Breast epithelium (tissue), 4 donors: ENCODE data around the gene PARP15. TPM values are rescaled to one million over a fixed set of nuclear protein-coding genes. Genes with fewer than 3 reads are reported as not detected.

Source experiments
- DNase-seq, 2 donors: peaks; one replicate each; pipeline ENCODE4 v3.0.0-alpha.2; 2019; ENCODE audit warnings: low spot score in 2 of 2
- H3K27ac ChIP-seq, 2 donors: fragments of 200-600 bp; sonication (generic) in 1 of 2; one replicate each; pipeline ENCODE4 v1.5.1; 2016 to 2019; ENCODE audit warnings: mild to moderate bottlenecking in 1 of 2
- H3K27me3 ChIP-seq, 2 donors: fragments of 200-600 bp; sonication (generic) in 1 of 2; one replicate each; pipeline versions ENCODE4 v1.5.1 to v1.6.0; 2017 to 2019; ENCODE audit warnings: control low read depth in 1 of 2, mild to moderate bottlenecking in 1 of 2
- H3K36me3 ChIP-seq: fragments of 200-600 bp; one replicate; pipeline ENCODE4 v1.5.1; 2019
- H3K4me1 ChIP-seq, 2 donors: fragments of 200-600 bp; sonication (generic); one replicate each; pipeline ENCODE4 v1.5.1; 2016 to 2019; ENCODE audit warnings: control low read depth in 1 of 2
- H3K4me3 ChIP-seq, 3 donors: fragments of 200-600 bp; sonication (generic); 1 replicate in 2 of 3; 2 replicates in 1 of 3; pipeline ENCODE4 v1.5.1; 2016 to 2019; ENCODE audit warnings: mild to moderate bottlenecking in 3 of 3, moderate library complexity in 2 of 3
- H3K9me3 ChIP-seq, 2 donors: fragments of 200-600 bp; sonication (generic) in 1 of 2; one replicate each; pipeline ENCODE4 v1.5.1; 2016 to 2019; ENCODE audit warnings: control low read depth in 1 of 2
- POLR2A ChIP-seq: fragments of 450-650 bp; IDR thresholded peaks from one replicate; pipeline ENCODE4 v1.6.1; 2016; ENCODE audit warnings: antibody characterized with exemption, mild to moderate bottlenecking, moderate library complexity
- POLR2AphosphoS5 ChIP-seq, 3 donors: sonication (generic); formaldehyde crosslinking; IDR thresholded peaks; one replicate each; pipeline ENCODE4 v1.6.1; 2017; ENCODE audit warnings: antibody characterized with exemption in 3 of 3
- intact Hi-C: fragments of 100-400 bp; cut with DNase I; formaldehyde crosslinking; loops from one replicate; pipeline ENCODE4 v1.15.1; 2023; ENCODE audit warnings: low total_unique reads
- total RNA-seq, 3 donors: library from RNA; depleted of rRNA; stranded (reverse); fragments of >200 nt; gene quantifications; one replicate each; pipeline ENCODE4 v1.1.0, GENCODE V29; 2016
- TF ChIP-seq, protein P1 (sequence below), 3 donors: fragments of 450-650 bp; IDR thresholded peaks; one replicate each; pipeline ENCODE4 v1.5.1; 2016 to 2017; ENCODE audit warnings: antibody characterized with exemption in 3 of 3, mild to moderate bottlenecking in 3 of 3, moderate library complexity in 3 of 3

The PARP15 gene
- 1 to 10 TPM; 2.9 to 5.6 (median 5.4) TPM for total RNA-seq

DNA sequence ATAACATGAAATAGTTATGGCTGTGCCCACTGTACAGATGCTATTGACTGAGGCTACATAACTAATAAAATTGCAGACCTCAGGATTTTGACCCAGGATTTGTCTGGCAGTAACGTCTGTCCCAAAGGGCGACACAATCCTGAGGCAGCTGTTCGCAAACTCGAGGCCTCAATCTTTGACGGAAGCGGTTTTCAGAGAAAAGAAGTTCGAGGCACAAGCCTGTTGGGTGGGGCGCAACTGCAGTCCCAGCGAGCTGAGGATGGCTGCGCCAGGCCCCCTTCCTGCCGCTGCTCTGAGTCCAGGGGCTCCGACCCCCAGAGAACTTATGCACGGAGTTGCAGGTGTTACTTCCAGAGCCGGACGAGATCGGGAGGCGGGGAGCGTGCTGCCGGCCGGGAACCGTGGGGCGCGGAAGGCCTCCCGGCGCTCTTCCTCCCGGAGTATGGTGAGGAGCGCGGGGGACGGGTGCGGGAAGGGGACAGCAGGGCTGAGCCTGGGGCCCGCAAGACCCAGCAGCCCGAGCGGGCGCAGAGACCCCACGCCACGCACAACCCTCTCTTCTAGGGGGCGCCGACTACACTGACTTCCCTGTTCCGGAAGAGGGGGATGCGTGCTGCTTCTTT is at the start of gene PARP15:
TSS of gene PARP15 (plus strand) at position 242 of the 623 bp plus-strand sequence. CDS start at position 260, 18 bp downstream.
- Histone ChIP-seq H3K27ac (no peak within 1 kb of the TSS), H3K4me1 (no peaks in the 10 kb centered on the region), H3K36me3 (no peaks in the 10 kb centered on the region), H3K9me3 (peaks cover 11 to 12% of the 10 kb centered on the region in 2 donors), H3K4me3 (peak within 1 kb of the TSS; percentile 46 to 72 (median 51)), H3K27me3 (no peaks in the 10 kb centered on the region)
- DNase-seq: no peak
- TF ChIP-seq POLR2AphosphoS5 (IDR thresholded peaks at IDR 0.05): no peak
- TF ChIP-seq, protein P1, sequence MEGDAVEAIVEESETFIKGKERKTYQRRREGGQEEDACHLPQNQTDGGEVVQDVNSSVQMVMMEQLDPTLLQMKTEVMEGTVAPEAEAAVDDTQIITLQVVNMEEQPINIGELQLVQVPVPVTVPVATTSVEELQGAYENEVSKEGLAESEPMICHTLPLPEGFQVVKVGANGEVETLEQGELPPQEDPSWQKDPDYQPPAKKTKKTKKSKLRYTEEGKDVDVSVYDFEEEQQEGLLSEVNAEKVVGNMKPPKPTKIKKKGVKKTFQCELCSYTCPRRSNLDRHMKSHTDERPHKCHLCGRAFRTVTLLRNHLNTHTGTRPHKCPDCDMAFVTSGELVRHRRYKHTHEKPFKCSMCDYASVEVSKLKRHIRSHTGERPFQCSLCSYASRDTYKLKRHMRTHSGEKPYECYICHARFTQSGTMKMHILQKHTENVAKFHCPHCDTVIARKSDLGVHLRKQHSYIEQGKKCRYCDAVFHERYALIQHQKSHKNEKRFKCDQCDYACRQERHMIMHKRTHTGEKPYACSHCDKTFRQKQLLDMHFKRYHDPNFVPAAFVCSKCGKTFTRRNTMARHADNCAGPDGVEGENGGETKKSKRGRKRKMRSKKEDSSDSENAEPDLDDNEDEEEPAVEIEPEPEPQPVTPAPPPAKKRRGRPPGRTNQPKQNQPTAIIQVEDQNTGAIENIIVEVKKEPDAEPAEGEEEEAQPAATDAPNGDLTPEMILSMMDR (IDR thresholded peaks at IDR 0.05): no peak
- no peak for TF ChIP-seq POLR2A
- intact Hi-C loops: no loop called here

DNA sequence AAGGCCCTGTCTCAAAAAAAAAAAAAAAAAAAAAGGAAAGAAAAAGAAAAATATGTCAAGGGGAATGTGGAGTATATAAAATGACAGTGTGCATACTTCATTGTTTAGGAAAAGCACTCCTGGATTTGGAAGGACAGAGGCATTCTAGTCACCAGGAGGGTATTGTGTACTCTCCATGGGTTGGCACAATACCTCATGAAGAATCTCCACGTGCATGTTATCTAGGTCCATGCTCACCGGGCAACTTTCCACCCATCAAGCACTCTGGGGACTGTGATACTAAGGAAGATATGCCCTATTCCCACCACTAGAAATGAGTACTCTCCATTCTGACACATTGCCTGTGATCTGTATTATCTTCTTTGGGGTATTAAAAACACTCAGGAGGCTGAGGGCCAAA is 47.3 kb upstream of the PARP15 start:
- Histone ChIP-seq H3K4me1 (peaks cover 0 to 4% of the 10 kb centered on the region in 2 donors), H3K36me3 (peaks cover 3% of the 10 kb centered on the region)
- intact Hi-C loops: loop anchor here (10.0 kb wide), 1 partner anchor 865 kb away; the partner anchor contains the start of gene HCLS1

DNA sequence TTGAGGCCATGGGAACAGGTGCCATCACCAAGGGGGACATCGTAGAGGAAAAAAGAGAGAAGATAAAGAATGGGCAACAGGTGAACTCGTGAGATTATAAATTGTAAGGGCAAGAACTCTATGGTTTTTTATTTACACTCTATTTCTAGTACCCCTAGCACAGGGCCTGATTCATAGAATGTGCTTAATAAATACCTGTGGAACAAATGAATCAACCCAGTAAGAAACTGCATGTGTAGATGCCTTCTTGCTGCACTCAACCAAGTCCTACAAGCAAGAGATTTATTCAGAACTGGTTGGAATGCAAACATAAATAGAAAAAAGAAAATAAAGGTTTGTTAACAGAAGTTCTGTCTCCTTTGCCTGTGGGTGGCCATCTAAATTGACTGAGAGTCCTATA is 44.0 kb upstream of the PARP15 start:
- H3K36me3 ChIP-seq: peaks cover 3% of the 10 kb centered on the region
- peaks cover 0 to 4% of the 10 kb centered on the region in 2 donors for H3K4me1 ChIP-seq
- TF ChIP-seq POLR2AphosphoS5 (IDR thresholded peaks at IDR 0.05) (no peak), POLR2A (no peak)
- TF ChIP-seq, protein P1 (IDR thresholded peaks at IDR 0.05): no peak
- no peak overlapping the region for H3K4me3 ChIP-seq
- no peaks in the 10 kb centered on the region for H3K9me3 ChIP-seq
- DNase-seq: no peak
- H3K27me3 ChIP-seq: no peaks in the 10 kb centered on the region
- peak overlapping the region in 1 of 2 donors; percentile 3 for H3K27ac ChIP-seq
- intact Hi-C loops: loop anchor here (10.0 kb wide), 1 partner anchor 869 kb away; the partner anchor contains the start of gene HCLS1

More for the DNA sequence above, 47.3 kb upstream of the PARP15 start:
- H3K4me3 ChIP-seq: no peak overlapping the region
- H3K9me3 ChIP-seq: no peaks in the 10 kb centered on the region
- TF ChIP-seq, protein P1 (IDR thresholded peaks at IDR 0.05): no peak
- TF ChIP-seq POLR2AphosphoS5 (IDR thresholded peaks at IDR 0.05): no peak
- no peak for TF ChIP-seq POLR2A
- no peak for DNase-seq
- H3K27me3 ChIP-seq: no peaks in the 10 kb centered on the region
- H3K27ac ChIP-seq: no peak overlapping the region

DNA sequence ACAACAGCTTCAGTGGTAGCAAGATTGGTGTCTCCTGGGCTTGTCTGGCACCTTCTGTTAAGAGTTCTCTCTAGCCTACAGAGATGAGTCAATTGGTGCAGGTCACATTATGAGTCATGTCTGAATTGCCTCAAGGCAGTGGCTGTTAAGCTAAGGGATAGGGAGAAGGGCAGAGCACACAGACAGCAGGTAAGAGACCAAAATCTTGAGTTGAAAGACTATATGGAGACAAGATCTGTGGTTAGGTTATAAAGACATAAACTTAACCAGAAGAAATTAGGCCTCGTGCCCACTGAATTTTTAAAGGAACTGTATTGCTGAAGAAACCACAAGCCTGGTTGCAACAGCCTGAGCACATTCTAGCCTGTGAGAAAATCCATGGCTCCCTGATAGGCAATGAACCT is 43.5 kb upstream of the PARP15 start:
- Histone ChIP-seq H3K9me3 (no peaks in the 10 kb centered on the region), H3K4me1 (peaks cover 0 to 4% of the 10 kb centered on the region in 2 donors), H3K4me3 (no peak overlapping the region), H3K27ac (peak overlapping the region; percentile 3 to 21), H3K36me3 (peaks cover 3% of the 10 kb centered on the region), H3K27me3 (no peaks in the 10 kb centered on the region)
- TF ChIP-seq, protein P1 (IDR thresholded peaks at IDR 0.05): no peak
- TF ChIP-seq POLR2A: no peak
- TF ChIP-seq POLR2AphosphoS5 (IDR thresholded peaks at IDR 0.05): no peak
- peak in 1 of 2 donors; percentile 48 for DNase-seq
- intact Hi-C loops: loop anchor here (10.0 kb wide), 1 partner anchor 869 kb away; the partner anchor contains the start of gene HCLS1

DNA sequence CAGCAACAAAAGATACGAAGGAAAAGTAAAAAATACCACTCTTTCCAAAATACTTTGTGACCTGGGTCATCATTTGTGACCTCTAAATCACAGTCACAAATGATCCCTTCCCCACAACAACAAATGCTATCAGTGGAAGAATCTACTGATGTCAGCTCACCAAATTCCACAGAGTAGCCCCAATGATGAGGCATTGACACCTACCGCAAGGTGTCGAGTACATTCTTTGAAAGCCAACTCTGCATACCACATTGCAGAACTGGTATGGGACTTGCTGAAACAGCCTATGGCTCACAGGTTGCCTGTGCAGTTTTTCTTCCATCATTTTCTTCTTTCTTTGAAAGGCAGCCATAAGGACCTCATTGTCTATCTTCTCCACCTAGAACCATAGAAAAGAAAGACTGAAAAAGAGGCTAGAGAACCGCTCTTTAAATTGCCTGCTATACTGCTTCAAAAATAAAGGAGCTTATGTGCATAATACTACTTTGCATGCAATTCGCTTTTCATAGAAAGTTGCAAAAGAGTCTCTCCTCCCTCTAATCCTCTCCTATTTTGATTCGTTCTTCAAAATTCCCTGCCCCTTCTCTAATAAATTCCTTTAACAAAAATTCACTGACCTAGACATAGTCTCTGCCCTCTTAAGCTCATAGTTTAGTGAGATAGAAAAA is 41.4 kb upstream of the PARP15 start:
- no peak overlapping the region for H3K27ac ChIP-seq
- TF ChIP-seq, protein P1 (IDR thresholded peaks at IDR 0.05): no peak
- TF ChIP-seq POLR2A: no peak
- no peak for TF ChIP-seq POLR2AphosphoS5 (IDR thresholded peaks at IDR 0.05)
- no peak overlapping the region for H3K4me3 ChIP-seq
- intact Hi-C loops: loop anchor here (10.0 kb wide), 1 partner anchor 871 kb away; the partner anchor contains the start of gene HCLS1
- H3K4me1 ChIP-seq: peaks cover 0 to 4% of the 10 kb centered on the region in 2 donors
- no peaks in the 10 kb centered on the region for H3K9me3 ChIP-seq
- peaks cover 3% of the 10 kb centered on the region for H3K36me3 ChIP-seq
- no peak for DNase-seq
- H3K27me3 ChIP-seq: no peaks in the 10 kb centered on the region
